ENCODE data around the gene KATNIP. TPM values are rescaled to one million over a fixed set of nuclear protein-coding genes. Genes with fewer than 3 reads are reported as not detected.
"Not testable (repeated sequence)": the region's sequence is repeated elsewhere in the genome, so short reads cannot be mapped to it uniquely, and the experiment has no call there.

Gene KATNIP
- total RNA-seq, 4 donors from 2014 or later: 27.5 to 59.5 (median 37.5) TPM

DNA sequence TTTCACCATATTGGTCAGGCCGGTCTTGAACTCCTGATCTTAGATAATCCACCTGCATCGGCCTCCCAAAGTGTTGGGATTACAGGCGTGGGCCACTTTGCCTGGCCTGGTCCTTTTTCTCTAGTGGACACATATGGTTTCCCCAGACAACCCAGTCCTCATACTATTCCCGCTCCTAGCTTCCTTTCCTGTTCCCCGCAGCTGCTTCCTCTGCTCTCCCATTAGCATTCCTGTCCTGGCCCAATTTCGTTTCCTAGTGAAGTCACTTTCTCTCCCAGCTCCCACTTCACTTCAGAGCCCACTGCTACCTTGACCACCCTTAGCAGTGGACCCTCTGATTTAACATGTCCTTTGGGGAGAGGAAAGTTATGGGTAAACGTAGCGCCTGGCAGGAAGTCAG is 11.3 kb downstream of the KATNIP start:
- Histone ChIP-seq H3K4me1 (no peaks in the 10 kb centered on the region), H3K27me3 (no peaks in the 10 kb centered on the region), H3K9me3 (no peaks in the 10 kb centered on the region), H3K27ac (no peak overlapping the region), H3K4me3 (no peak overlapping the region), H3K36me3 (no peaks in the 10 kb centered on the region)
- TF ChIP-seq POLR2A (IDR thresholded peaks at IDR 0.05) (no peak), CTCF (IDR thresholded peaks at IDR 0.05) (no peak)
- no peak for DNase-seq

DNA sequence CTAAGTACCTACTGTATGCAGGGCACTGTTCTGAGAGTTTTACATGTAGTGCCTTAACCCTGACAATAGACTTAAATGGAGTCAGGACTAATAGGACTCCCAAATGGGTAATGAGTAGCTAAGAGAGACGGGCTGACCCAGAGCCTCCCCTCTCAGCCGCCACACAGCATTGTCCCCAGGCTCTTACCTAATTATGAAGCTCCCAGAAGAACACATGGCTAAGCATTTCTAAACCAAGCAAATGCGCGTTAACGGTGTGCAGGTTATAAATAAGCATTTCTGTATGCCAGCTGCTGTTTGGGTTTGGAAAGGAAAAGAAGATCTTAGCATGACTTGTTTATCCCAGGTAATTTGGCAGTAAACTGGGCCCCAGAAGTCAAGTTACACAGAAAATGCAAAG is 14.3 kb downstream of the KATNIP start:
- no peaks in the 10 kb centered on the region for H3K36me3 ChIP-seq
- TF ChIP-seq CTCF (IDR thresholded peaks at IDR 0.05): no peak
- no peak for TF ChIP-seq POLR2A (IDR thresholded peaks at IDR 0.05)
- H3K27ac ChIP-seq: no peak overlapping the region
- H3K4me3 ChIP-seq: no peak overlapping the region
- no peaks in the 10 kb centered on the region for H3K4me1 ChIP-seq
- no peaks in the 10 kb centered on the region for H3K27me3 ChIP-seq
- DNase-seq: no peak
- no peaks in the 10 kb centered on the region for H3K9me3 ChIP-seq

- TF ChIP-seq POLR2A (IDR thresholded peaks at IDR 0.05) (no peak), CTCF (IDR thresholded peaks at IDR 0.05) (no peak)
- Histone ChIP-seq H3K9me3 (no peaks in the 10 kb centered on the region), H3K36me3 (no peaks in the 10 kb centered on the region), H3K4me1 (no peaks in the 10 kb centered on the region), H3K27ac (no peak overlapping the region), H3K4me3 (no peak overlapping the region), H3K27me3 (no peaks in the 10 kb centered on the region)
- DNase-seq: no peak
Measured at GRCh38 chr16:27566417-27566816, 16.5 kb downstream of the KATNIP start.

GRCh38 chr16:27568077-27568476 is 18.1 kb downstream of the KATNIP start:
- DNase-seq: no peak
- Histone ChIP-seq H3K27me3 (no peaks in the 10 kb centered on the region), H3K9me3 (no peaks in the 10 kb centered on the region), H3K4me3 (no peak overlapping the region), H3K27ac (no peak overlapping the region), H3K36me3 (no peaks in the 10 kb centered on the region), H3K4me1 (no peaks in the 10 kb centered on the region)
- TF ChIP-seq CTCF (IDR thresholded peaks at IDR 0.05): no peak
- no peak for TF ChIP-seq POLR2A (IDR thresholded peaks at IDR 0.05)

DNA sequence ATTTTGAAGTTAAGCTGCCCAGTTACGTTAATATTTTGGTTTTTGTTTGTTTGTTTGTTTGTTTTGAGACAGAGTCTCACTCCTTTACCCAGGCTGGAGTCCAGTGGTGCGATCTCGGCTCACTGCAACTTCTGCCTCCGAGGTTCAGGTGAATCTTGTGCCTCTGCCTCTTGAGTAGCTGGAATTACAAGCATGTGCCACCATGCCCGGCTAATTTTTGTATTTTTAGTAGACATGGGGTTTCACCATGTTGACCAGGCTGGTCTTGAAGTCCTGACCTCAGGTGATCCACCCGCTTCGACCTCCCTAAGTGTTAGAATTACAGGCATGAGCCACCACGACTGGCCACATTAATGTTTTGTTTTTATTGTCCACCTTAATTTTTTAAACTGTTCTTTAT is 21.0 kb downstream of the KATNIP start:
- not testable (repeated sequence) for H3K36me3 ChIP-seq, H3K4me3 ChIP-seq, H3K27me3 ChIP-seq, DNase-seq, H3K9me3 ChIP-seq, H3K27ac ChIP-seq, H3K4me1 ChIP-seq

- Histone ChIP-seq H3K27me3 (no peaks in the 10 kb centered on the region), H3K36me3 (peaks cover 0 to 3% (median 0%) of the 10 kb centered on the region in 3 donors), H3K4me3 (no peak overlapping the region), H3K27ac (no peak overlapping the region), H3K4me1 (no peaks in the 10 kb centered on the region), H3K9me3 (no peaks in the 10 kb centered on the region)
- TF ChIP-seq CTCF (IDR thresholded peaks at IDR 0.05): no peak
- TF ChIP-seq POLR2A (IDR thresholded peaks at IDR 0.05): no peak
- no peak for DNase-seq
Measured at GRCh38 chr16:27571433-27572326, 21.7 kb downstream of the KATNIP start.

Data from Peyer's patch (tissue), 4 donors.